HG03439 (cell line): Measurements from ENCODE around the gene CLK3.

Source experiments
- ATAC-seq: cut with Tn5 transposase; IDR thresholded peaks from one replicate; pipeline ENCODE4 v1.9.1; 2021; ENCODE audit warnings: mild to moderate bottlenecking, moderate library complexity; ENCODE audit not compliant: unreplicated experiment

CLK3 gene

DNA sequence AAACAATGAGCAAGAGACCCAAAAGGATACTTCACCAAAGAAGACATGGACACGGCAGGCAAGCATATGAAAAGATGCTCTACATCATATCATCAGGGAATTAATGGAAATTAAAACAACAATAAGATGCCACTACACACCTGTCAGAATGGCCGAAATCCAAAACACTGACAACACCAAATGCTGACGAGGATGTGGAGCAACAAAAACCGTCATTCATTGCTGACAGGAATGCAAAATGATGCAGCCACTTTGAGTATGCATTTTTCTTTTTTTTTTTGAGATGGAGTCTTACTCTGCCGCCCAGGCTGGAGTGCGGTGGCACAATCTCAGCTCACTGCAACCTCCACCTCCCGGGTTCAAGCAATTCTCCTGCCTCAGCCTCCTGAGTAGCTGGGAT is 61.2 kb downstream of the CLK3 start:
- no peak for ATAC-seq
